ENCODE measurements around the gene HSPA4L. TPM values are rescaled to one million over a fixed set of nuclear protein-coding genes. Genes with fewer than 3 reads are reported as not detected.

Gene HSPA4L
- total RNA-seq, 4 donors from 2014 or later = 5.0 to 8.7 (median 6.8) TPM

DNA sequence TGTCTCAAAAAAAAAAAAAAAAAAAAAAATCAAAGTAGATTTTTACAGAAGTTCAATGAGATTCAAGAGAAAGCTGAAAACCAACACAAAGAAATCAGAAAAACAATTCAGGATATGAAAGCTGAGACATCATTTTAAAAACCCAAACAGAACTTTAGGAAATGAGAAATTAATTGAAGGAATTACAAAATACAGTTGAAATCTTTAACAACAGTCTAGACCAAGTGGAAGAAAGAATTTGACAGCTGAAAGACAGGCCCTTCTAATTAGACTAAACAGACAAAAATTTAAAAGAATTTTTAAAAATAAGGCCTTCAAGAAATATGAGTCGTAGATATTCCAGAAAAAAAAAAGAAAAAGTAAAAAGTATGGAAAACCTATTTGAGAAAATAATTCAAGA is 64.6 kb downstream of the HSPA4L start:
- no peak for DNase-seq (ENCODE audit: extremely low spot score)
- 91% methylated on average over 1 of the region's 1 CpG for WGBS
- TF ChIP-seq, protein P1, sequence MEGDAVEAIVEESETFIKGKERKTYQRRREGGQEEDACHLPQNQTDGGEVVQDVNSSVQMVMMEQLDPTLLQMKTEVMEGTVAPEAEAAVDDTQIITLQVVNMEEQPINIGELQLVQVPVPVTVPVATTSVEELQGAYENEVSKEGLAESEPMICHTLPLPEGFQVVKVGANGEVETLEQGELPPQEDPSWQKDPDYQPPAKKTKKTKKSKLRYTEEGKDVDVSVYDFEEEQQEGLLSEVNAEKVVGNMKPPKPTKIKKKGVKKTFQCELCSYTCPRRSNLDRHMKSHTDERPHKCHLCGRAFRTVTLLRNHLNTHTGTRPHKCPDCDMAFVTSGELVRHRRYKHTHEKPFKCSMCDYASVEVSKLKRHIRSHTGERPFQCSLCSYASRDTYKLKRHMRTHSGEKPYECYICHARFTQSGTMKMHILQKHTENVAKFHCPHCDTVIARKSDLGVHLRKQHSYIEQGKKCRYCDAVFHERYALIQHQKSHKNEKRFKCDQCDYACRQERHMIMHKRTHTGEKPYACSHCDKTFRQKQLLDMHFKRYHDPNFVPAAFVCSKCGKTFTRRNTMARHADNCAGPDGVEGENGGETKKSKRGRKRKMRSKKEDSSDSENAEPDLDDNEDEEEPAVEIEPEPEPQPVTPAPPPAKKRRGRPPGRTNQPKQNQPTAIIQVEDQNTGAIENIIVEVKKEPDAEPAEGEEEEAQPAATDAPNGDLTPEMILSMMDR (IDR thresholded peaks at IDR 0.05) = no peak
- TF ChIP-seq POLR2AphosphoS5 (IDR thresholded peaks at IDR 0.05) = no peak
- TF ChIP-seq POLR2A (IDR thresholded peaks at IDR 0.05; ENCODE audit: low read depth) = no peak
- no peak for TF ChIP-seq EP300 (IDR thresholded peaks at IDR 0.05)
- no peak overlapping the region for H3K27ac ChIP-seq (replicated peaks in 1 of 4)
- H3K27me3 ChIP-seq = no peaks in the 10 kb centered on the region
- H3K36me3 ChIP-seq = no peaks in the 10 kb centered on the region
- no peak overlapping the region for H3K4me3 ChIP-seq
- intact Hi-C loops (cut with DNase I) = no loop called here
- H3K9me3 ChIP-seq = peaks cover 0 to 35% (median 21%) of the 10 kb centered on the region in 4 donors
- no peaks in the 10 kb centered on the region for H3K4me1 ChIP-seq

DNA sequence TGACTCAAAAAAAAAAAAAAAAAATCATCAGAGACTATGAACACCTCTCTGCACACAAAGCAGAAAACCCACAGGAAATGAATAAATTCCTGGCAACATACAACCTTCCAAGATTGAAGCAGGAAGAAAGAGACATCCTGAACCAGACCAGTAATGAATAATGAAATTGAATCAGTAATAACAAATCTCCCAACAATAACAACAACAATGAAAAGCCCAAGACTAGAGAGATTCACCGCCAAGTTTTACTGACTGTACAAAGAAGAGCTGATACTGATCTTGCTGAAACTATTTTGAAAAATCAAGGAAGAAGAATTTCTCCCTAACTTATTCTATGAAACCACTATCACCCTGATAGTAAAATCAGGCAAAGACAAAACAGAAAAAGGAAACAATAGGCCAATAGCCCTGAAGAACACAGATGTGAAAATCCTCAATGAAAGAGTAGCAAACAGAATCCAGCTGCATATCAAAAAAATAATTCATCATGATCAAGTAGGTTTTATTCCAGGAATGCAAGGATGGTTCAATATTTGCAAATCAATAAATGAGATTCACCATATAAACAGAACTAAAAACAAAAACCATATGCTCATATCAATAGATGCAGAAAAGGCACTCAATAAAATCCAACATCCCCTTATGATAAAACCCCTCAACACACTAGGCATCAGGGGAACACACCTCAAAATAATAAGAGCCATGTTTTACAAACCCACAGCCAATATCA is 67.5 kb downstream of the HSPA4L start:
- H3K4me1 ChIP-seq = no peaks in the 10 kb centered on the region
- no peaks in the 10 kb centered on the region for H3K27me3 ChIP-seq
- H3K36me3 ChIP-seq = no peaks in the 10 kb centered on the region
- H3K4me3 ChIP-seq = no peak overlapping the region
- TF ChIP-seq EP300 (IDR thresholded peaks at IDR 0.05) (no peak), POLR2AphosphoS5 (IDR thresholded peaks at IDR 0.05) (no peak), POLR2A (IDR thresholded peaks at IDR 0.05; ENCODE audit: low read depth) (no peak)
- TF ChIP-seq, protein P1 (IDR thresholded peaks at IDR 0.05) = no peak
- no peak for DNase-seq (ENCODE audit: extremely low spot score)
- intact Hi-C loops (cut with DNase I) = no loop called here
- H3K27ac ChIP-seq (replicated peaks in 1 of 4) = no peak overlapping the region
- WGBS = 90% methylated on average over 1 of the region's 1 CpG
- peaks cover 0 to 54% (median 23%) of the 10 kb centered on the region in 4 donors for H3K9me3 ChIP-seq

DNA sequence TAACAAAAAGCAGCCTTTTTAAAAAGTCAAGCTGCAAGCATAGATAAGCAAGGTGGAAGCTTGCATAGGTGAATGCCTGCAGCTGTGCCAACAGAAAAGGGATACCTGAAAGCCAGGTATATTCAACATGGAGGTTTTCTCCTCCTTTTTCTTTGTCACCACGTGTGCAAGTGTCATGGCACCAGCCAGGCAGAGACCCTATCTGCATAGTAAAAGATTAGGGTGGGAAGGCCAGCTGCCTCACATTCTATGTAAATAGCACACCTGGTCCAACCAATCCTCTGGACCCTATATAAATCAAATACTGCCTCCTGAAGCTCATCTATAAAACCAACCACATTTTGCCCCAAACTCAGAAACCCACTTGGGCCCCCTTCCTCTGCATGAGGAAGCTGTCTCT is 70.5 kb downstream of the HSPA4L start:
- TF ChIP-seq, protein P1 (IDR thresholded peaks at IDR 0.05) = no peak
- TF ChIP-seq POLR2AphosphoS5 (IDR thresholded peaks at IDR 0.05) (no peak), EP300 (IDR thresholded peaks at IDR 0.05) (no peak)
- H3K9me3 ChIP-seq = peaks cover 0 to 49% (median 13%) of the 10 kb centered on the region in 4 donors
- no peaks in the 10 kb centered on the region for H3K36me3 ChIP-seq
- intact Hi-C loops (cut with DNase I) = no loop called here
- no peaks in the 10 kb centered on the region for H3K27me3 ChIP-seq
- no peak overlapping the region for H3K4me3 ChIP-seq
- H3K27ac ChIP-seq (replicated peaks in 1 of 4) = no peak overlapping the region
- H3K4me1 ChIP-seq = peaks cover 0 to 9% (median 5%) of the 10 kb centered on the region in 4 donors
- no peak for DNase-seq (ENCODE audit: extremely low spot score)
- 36% methylated on average over 1 of the region's 1 CpG for WGBS

DNA sequence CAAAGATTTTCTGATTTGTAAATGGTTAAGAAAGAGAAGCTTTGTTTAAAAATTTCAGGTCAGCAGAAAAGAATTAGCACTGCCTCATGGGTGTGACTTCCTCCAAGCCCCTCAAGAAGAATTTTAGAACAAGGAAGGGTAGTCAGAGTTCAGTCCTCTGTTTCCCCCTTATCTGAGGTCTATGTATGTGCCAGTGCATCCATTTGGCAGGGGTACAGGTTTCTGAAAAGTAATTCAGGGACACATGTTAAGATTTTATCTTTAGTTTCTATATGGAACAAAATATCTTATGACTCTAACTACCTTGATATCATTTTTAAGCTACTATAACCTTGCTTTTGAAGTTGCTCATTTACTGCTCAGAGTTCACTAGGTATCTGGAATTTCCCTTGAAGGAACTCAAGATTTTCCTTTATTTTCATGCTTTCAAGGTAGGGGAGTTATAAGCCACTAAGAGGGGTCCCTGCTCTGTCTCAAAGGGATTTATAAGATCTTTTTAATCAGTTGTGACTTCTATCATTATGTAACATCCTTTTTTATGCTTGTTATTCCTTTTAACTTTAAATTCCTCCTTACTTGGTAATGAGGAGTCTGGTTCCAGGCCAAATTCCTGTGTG is 74.2 kb downstream of the HSPA4L start:
- TF ChIP-seq POLR2A (IDR thresholded peaks at IDR 0.05; ENCODE audit: low read depth) (no peak), POLR2AphosphoS5 (IDR thresholded peaks at IDR 0.05) (no peak), EP300 (IDR thresholded peaks at IDR 0.05) (no peak)
- TF ChIP-seq, protein P1 (IDR thresholded peaks at IDR 0.05) = no peak
- H3K36me3 ChIP-seq = no peaks in the 10 kb centered on the region
- no peak overlapping the region for H3K27ac ChIP-seq (replicated peaks in 1 of 4)
- peaks cover 0 to 9% (median 5%) of the 10 kb centered on the region in 4 donors for H3K4me1 ChIP-seq
- intact Hi-C loops (cut with DNase I) = no loop called here
- H3K27me3 ChIP-seq = no peaks in the 10 kb centered on the region
- H3K9me3 ChIP-seq = peaks cover 0 to 23% (median 2%) of the 10 kb centered on the region in 4 donors
- no peak for DNase-seq (ENCODE audit: extremely low spot score)
- H3K4me3 ChIP-seq = no peak overlapping the region
